ENCODE data around the gene TMEM273. TPM values are rescaled to one million over a fixed set of nuclear protein-coding genes. Genes with fewer than 3 reads are reported as not detected.

Gene TMEM273
- total RNA-seq, 4 donors from 2014 or later = 0.76 to 20.6 (median 7.1) TPM

GRCh38 chr10:49131507-49132361 lies 56.5 kb downstream of the TMEM273 start:
- H3K9me3 ChIP-seq = no peaks in the 10 kb centered on the region
- no peaks in the 10 kb centered on the region for H3K27me3 ChIP-seq
- no peaks in the 10 kb centered on the region for H3K36me3 ChIP-seq
- 91 to 92% methylated on average over 7 to 9 of the region's 37 CpGs for WGBS, 2 donors
- intact Hi-C loops (cut with DNase I) = no loop called here
- TF ChIP-seq CTCF (IDR thresholded peaks at IDR 0.05) = no peak
- TF ChIP-seq POLR2A (IDR thresholded peaks at IDR 0.05) = no peak
- no peak for DNase-seq
- H3K27ac ChIP-seq = no peak overlapping the region
- H3K4me3 ChIP-seq = no peak overlapping the region
- H3K4me1 ChIP-seq = peaks cover 0 to 10% (median 0%) of the 10 kb centered on the region in 3 donors

- intact Hi-C loops (cut with DNase I) = no loop called here
- DNase-seq = no peak
- Histone ChIP-seq H3K4me1 (peaks cover 0 to 10% (median 0%) of the 10 kb centered on the region in 3 donors), H3K36me3 (no peaks in the 10 kb centered on the region), H3K9me3 (no peaks in the 10 kb centered on the region), H3K4me3 (no peak overlapping the region), H3K27me3 (no peaks in the 10 kb centered on the region), H3K27ac (no peak overlapping the region)
- WGBS, 2 donors = 61 to 64% methylated on average over 1 of the region's 1 CpG
- TF ChIP-seq CTCF (IDR thresholded peaks at IDR 0.05) (no peak), POLR2A (IDR thresholded peaks at IDR 0.05) (no peak)
Observed at GRCh38 chr10:49129376-49129775, 58.8 kb downstream of the TMEM273 start.

GRCh38 chr10:49128854-49129253 lies 59.3 kb downstream of the TMEM273 start:
- WGBS, 2 donors = 78 to 86% methylated on average over 4 of the region's 4 CpGs
- intact Hi-C loops (cut with DNase I) = no loop called here

GRCh38 chr10:49123981-49124950 lies 63.9 kb downstream of the TMEM273 start:
- Histone ChIP-seq H3K27ac (no peak overlapping the region), H3K36me3 (no peaks in the 10 kb centered on the region), H3K4me1 (no peaks in the 10 kb centered on the region), H3K27me3 (no peaks in the 10 kb centered on the region), H3K9me3 (no peaks in the 10 kb centered on the region), H3K4me3 (no peak overlapping the region)
- no peak for TF ChIP-seq POLR2A (IDR thresholded peaks at IDR 0.05)
- TF ChIP-seq CTCF (IDR thresholded peaks at IDR 0.05) = no peak
- no peak for DNase-seq
- intact Hi-C loops (cut with DNase I) = no loop called here
- WGBS, 2 donors = 72 to 76% methylated on average over 7 of the region's 7 CpGs

More at GRCh38 chr10:49128854-49129253, 59.3 kb downstream of the TMEM273 start:
- TF ChIP-seq CTCF (IDR thresholded peaks at IDR 0.05) = no peak
- TF ChIP-seq POLR2A (IDR thresholded peaks at IDR 0.05) = no peak
- no peaks in the 10 kb centered on the region for H3K9me3 ChIP-seq
- H3K27ac ChIP-seq = no peak overlapping the region
- no peaks in the 10 kb centered on the region for H3K36me3 ChIP-seq
- no peak for DNase-seq
- no peaks in the 10 kb centered on the region for H3K27me3 ChIP-seq
- peaks cover 0 to 10% (median 0%) of the 10 kb centered on the region in 3 donors for H3K4me1 ChIP-seq
- no peak overlapping the region for H3K4me3 ChIP-seq

All from esophagus squamous epithelium (tissue), 5 donors.